Mucosa of gallbladder (tissue), 1 donor: Measurements from ENCODE around the gene CLMN. TPM values are rescaled to one million over a fixed set of nuclear protein-coding genes. Genes with fewer than 3 reads are reported as not detected.
A peak's percentile ranks its signal among the peaks of the same experiment; 100 is the strongest.

Experiments used
- DNase-seq: peaks from one replicate; pipeline ENCODE4 v3.0.0-alpha.2; 2020; ENCODE audit warnings: low spot score
- total RNA-seq: library from RNA; stranded (reverse); gene quantifications from one replicate; pipeline ENCODE4 v1.2.1, GENCODE V29; 2021
- donor health status: DM: no; HTN: no; CAD: no.

CLMN gene
- total RNA-seq, 1 donor from 2014 or later, result 63.5 TPM

DNA sequence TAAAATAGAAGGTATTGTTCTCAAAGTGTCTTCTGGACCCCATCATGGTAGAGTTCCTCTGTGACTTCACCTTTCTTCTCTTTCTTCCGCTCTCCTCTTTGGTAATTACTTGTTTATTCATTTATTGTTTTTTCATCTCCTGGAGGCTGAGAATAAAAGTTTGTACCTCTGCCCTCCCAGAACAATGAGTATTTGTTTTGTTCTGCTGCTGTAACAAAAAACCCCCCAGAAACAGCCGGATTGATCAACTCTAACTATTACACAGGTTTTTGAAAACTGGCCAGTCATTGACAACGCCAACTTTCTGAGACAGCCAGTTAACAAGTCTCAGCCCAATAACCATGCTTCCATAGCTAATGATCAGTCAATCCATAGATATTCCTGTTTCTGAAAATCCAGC is 154.2 kb downstream of the CLMN start:
- DNase-seq, result no peak

DNA sequence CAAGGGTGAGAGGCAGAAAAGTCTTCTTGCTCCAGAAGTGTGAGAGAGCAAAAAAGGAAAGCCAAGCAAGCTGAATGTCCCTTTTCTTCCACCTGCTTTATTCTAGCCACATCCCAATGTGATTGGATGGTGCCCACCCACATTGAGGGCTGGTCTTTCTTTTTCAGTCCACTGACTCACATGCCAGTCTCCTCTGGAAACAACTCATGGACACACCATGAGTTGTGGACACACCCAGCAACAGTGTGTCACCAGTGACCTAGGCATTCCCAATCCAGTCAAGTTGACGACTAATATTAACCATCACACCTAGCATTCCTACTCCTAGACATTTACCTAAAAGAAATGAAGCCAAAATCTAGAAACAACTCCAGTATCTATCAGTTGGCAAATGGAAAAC is 155.2 kb downstream of the CLMN start:
- no peak for DNase-seq

DNA sequence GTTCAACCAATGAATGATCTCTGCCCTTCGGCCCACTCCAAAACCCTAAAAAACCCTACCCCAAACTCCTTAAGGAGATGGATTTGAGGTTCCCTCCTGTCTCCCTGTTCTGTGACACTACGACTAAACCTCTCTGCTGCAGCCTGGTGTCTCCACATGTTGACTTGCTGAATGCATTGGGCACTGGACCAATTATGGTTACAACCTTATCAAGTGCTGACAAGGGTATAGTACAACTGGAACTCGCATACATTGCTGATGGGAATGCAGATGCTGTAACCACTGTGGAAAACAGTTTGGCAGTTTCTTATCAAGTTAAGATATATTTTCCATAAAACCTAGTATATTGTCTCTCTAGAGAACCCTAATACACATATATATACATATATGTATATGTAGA is 156.0 kb downstream of the CLMN start:
- no peak for DNase-seq

DNA sequence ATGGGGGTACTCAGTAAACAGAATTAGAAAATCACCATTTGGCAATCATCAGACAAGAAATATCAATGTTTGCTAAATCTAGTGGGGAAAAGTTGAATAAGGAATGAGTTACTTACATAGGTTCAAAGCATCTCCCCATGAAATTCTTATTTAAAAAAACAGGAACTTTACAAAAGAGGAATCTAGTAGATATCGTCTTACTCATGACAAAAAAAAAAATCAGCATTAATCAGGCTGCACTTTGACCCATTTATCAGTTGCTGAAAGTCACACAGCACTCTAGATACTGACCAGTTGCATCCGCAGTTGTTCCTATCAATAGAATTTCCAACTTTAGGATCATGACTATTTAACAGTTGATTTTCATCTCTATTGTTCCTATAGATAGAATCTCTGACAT is 156.6 kb downstream of the CLMN start:
- no peak for DNase-seq

DNA sequence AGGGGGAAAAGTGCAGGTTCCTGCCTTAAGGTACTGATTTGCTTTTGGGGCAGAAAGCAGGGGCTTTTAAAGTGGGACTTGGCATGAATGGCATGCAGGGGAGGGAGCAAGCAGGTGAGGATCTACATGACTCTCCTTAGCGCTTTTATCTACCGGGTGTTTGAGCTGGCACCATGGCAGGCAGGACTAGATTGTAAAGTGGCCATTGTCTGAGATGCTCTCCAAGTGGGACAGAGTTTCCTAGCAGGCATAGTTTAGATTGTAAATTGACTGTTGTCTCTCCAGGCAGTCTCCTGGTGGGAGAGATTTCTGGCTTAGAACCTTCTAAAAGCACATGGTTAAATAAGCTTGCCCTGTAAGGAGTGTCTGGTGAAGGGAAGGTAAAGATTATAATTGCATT is 157.1 kb downstream of the CLMN start:
- no peak for DNase-seq

DNA sequence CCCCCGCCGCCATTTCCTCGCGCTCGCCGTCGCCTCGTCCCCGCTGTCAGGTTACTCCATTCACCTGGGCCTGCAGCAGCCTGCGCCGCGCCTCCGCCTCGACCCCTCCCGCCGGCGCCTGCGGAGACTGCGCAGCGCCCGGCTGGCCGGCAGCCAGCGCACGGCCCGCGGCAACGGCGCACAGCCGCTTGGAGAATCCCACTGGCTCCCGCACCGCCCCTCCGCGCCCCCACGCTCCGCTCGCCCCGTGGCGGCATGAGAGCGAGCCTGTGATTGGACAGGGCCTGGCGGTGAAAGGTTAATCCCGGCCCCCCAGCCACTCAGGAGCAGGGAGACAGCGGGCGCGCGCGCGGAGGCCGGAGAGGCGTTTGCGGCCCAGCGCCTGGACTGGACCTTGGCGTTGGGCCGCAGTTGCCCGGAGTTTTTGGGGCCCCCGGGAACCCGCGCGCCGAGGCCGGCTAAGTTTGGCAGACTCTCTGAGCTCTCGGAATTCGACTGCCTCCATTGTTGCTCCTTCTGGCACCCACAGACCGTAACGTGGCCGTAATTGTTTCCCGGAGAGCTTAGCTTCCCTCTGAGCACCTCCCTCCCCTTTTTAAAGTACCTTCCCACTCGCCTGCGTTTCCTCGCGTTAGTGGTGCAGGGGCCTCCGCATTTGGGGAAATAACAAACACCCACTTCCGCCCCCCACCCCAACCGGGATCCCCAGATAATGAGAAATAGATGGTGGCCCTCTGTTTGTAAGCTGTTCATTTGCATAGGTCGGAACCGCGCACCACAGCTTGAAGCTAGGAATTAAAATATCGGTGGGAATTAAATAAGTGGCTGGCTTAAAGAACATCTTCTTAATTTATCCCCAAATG is 162.2 kb downstream of the CLMN start, which contains the start of gene DICER1:
Gene DICER1, minus strand, starts transcription at position 203 of the 863 bp plus-strand sequence. CDS start 24,071 bp downstream, outside the sequence.
- DNase-seq, result peak; percentile 98

DNA sequence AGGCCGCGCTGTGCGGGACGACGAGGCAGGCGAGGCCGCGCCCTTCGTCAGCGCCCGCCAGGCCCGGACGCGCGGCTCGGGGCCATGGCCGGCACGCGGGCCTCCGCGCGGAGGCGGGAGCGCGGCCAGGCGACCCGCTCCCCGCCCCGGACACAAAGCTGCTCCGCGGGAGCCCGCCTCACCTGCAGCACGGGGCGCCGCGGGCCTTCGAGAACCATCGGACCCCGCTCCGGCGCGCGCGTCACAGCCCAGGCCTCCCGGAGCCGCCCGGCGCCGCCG is 162.7 kb downstream of the CLMN start:
- no peak for DNase-seq

DNA sequence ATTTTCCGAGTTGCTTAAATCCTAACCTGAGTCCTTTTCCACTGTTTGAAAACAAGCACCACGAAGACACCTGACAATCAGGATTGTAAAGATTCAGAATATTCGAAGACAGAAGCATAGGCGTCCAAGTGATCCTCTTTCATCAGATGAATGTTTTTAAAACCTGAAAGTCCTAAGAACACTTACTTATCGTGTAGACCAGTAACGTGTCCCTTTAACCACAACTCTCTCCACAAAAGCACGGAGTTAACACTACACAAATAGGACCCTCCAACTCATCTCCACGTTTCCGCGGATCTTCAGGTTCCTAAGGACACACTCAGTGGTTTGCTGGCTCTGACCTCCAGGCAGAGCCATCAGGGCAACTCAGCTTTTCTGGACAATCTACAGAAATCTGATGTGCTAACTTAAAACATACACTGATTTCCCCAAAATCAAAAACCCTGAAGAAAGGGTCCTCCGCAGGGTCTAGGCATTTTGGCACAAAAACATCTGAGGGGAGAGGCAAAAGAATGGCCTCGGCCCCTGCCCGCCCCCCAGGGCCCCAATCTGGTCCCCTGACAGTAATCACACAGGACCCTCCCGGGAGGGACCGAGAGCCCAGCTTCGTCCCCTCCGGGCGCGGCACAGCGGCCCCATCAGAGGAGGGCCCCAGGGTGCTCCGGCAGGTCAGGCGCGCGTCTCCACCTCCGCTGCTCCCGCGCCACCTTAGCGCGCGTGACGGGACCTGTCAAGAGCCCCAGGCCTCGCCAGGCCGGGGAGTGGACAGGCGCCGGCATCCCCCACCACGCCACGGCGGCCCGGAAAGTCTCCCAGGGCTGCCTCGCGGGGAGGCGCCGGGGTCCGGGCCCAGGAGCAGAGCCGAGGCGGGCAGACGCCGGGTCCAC is 163.3 kb downstream of the CLMN start:
- DNase-seq, result peak; percentile 23

DNA sequence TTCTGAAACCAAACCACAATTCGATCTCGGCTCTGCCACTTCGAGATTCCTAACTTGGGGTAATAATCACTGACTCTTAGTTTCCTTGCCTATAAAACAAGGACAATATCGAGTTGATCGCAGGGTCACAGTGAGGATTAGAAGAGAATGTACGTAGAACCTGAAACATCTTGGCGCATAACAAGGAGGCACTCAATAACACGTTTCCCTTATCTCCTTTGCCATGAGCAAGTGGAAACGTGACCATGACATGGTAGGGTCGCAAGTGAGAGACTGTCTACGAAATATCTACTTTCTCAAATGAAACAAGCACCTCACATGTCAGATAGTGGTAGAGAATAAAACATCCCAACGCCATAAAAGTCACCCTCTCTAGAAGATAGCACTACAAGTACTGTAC is 164.7 kb downstream of the CLMN start:
- DNase-seq, result no peak

DNA sequence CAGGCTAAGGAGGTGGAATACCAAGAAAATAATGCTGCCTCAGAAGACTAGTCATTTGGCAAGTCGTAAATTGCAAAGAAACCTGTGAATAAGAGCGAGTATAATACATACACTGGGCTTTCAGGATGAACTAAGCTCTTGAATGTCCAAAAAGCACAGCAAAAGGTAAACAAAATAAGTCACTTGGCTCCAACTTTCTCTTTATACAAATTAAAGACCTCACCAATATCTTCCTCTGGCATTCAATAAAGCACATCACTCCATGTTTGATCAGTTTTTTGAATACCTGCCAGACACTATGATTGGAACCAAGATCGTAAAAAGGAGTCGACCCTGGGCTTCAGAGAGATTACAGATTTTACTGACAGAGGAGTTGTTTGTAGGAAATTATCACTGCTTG is 165.8 kb downstream of the CLMN start:
- DNase-seq, result no peak

DNA sequence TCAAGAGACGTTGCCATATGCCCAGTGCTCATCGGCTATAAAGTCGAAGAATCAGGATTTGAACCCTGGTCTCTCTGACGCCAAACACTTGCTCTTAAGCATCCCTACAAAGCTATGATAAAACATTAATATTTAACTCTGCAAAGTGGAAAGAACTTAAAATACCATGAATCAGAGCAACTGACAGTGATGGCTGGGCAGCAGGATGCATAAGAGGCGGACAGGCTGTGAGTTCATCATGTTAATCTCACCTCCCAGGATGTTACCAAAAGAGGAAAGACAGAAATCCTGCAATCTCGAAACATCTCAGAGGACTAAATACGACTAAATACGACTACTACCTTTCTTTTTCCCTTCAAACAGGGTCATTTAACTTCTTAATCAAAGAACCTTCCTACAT is 168.1 kb downstream of the CLMN start:
- no peak for DNase-seq

DNA sequence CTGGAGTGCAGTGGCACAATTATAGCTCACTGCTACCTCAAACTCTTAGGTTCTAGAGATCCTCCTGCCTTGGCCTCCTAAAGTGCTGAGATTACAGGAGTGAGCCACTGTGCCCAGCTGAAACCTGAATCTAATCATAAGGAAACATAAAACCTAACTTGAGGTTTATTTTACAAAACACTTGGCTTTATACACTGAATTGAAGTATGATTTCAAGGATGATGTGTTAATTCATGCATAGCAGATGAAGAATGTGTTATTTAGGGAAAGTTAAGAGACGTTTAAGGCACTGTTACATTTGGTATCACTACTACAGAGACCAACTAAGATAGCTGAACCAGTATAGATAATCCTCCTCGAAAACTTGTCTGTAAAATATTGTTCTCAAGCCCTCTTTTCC is 168.8 kb downstream of the CLMN start:
- DNase-seq, result no peak

DNA sequence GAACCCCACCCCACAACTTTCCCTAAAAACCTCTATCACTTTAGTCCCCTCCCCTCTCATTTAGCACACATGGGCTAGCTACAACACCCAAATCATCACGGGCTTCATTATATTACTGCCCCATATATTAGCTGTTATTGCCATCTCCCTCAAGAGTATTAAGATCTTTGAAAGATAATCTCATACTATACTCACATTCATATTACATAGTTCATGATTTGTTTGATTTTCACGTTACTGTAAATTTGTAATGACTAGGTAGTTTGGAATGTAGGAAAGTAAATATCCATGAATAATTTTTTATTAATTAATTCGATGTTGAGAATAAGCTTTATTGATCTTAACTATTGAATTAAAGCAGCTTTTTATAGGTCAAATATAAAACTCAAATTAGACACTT is 170.3 kb downstream of the CLMN start:
- DNase-seq, result no peak

DNA sequence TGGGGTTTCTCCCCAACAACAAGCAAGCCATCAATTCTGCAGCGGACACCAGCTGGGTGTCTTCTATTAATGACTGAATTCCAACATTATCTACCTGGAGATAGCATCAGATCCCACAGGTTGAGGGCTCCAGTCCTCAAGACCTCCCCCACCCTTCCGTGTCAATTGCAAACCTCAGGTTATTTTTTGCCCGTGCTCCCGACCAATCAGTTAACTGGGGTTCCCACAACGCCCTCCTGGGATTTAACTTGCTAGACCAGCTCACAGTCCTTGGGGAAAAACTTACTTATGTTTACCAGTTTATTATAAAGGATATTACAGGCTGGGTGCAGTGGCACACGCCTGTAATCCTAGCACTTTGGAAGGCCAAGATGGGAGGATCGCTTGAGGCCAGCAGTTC is 172.1 kb downstream of the CLMN start:
- no peak for DNase-seq

DNA sequence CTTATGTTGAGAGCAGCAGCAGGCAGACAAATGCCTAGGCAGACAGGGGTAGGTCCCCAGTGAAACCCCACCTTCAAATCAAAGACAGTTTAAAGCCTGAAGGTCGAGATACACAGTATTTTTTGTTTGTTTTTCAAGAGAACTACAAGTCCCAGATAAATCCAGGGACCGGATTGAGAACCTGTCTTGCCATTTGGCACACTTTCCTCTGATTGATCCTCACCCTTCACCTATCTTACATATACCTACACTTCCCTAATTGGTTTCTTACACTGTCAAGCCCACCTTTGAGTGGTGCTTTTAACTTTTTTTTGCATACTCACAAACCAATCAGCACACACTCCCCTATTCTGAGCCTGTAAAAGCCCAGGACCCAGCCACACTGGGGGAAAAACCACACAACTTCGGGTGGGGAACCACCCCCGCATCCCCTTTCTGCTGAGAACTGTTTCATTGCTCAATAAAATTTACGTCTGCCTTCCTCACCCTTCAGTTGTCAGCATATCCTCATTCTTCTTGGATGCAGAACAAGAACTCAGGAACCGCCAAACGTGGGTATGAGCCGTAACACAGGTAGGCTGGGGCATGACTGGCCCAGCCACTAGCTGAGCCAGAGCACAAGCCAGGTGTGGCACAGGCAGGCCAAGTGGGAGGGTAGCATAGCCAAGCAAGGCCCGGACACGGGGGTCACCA is 173.5 kb downstream of the CLMN start:
- DNase-seq, result peak; percentile 22

DNA sequence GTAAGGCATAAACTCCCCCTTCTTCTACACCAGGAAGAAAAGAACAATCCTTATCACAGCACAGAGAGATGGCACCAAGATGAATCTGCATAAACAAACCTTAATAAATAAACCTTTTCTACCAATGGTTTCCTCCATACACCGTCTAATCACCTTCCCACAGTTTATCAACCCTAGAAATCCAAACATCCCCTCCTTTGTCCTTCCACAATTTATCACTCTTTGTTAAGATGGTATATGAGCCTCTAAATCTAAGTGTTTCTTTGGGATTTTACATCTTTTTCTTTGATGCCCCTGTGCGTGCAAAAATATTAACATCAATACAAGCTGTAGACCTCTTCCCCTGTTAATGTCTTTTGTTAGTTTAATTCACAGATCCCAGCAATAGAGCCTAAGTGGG is 174.9 kb downstream of the CLMN start:
- no peak for DNase-seq

DNA sequence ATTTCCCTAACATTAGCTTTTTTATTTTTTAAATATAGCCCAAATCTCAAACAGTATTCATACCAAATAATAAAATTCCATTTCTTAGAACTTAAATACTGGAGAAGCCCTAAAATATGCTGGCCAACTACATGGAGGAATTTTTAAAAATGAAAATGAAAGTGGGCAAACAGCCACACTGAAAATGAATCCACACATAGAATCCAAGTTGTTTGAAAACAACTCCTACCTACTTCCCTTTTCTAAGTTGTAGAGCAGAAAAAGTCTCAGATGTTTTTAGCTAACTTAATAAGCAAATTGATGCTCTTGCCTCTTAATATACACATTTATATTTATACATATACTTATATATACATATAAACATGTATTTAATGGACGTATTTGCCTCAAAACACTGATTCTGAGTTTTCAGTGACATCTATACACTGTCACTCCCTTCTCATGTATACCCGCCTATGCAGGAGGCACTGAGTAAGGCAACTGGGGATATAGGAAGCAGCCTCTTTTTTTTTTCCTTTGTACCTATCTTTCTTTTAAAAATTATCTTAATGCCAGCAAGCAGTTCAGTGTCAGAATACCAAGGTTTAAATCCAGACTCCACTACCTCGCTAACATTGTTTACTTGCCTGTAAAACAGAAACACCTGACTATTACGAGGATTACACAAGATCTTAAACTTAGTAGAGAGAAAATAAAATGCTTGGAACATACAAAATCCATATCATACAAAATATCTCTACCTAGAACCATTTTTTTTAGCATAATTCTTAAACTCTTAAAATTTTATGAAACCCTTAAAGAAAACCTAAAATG is 175.7 kb downstream of the CLMN start:
- DNase-seq, result no peak

DNA sequence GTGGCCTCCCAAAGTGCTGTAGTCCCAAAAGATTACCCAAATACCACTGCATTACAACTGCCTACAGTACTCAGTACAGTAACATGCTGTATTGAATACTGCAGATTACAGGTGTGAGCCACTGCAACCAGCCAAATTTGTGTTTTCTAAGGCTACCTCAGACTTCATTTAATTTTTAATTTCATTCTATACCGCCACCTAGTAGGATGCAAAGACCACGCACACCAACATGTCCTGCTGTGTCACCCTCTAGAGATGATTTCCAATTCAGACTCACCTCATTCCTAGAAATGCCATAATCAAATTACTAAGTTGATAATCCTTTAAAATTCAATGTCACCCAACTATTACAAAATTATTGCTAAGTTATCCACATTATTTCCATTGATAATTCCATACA is 177.5 kb downstream of the CLMN start:
- DNase-seq, result no peak

DNA sequence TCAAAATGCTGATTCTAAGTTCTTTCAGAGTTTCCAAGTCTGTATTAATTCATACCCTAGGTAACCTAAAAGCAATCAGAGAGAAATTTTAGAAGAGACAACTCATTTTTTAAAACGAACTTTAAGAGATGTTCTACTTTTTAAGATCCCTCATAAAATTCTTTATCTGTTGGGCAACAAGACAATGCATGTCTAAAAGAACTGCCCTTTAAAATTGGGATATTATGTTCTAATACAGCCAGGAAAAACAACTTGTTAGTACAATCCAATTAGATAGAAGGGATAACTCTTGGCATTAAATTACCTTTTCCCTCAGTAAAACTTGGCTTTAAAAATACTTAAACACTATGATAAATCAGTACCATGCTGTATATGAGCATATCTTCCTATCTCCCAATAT is 178.0 kb downstream of the CLMN start:
- no peak for DNase-seq

DNA sequence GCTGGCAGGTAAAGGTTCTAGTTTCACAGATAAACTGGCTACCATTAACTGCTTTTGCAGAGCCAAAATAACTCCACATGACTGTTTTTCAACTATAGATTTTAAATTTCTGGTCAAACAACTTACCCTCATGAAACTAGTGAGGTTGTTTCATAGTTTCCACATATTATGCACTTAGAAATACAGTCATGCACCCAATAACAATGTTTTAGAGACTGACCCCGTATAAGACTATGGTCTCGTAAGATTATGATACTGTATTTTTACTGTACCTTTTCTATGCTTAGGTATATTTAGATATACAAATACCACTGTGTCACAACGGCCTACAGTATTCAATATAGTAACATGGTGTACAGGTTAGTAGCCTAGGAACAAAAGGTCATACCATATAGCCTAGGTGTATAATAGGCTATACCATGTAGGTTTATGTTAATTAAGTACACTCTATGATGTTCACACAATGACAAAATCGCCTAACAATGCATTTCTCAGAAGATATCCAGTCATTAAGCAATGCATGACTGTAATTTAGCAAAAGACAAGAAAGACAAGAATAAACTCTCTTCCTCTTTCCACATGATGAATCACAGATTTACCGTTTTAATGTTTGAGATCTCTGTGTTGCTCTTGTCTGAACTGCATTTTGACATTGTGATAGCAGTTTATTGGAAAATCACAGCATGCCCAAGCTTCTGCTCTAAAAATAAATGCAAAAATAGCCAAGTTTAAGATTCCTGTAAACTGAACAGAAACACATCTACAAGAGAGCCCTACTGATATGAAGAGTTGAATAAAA is 179.4 kb downstream of the CLMN start:
- no peak for DNase-seq

DNA sequence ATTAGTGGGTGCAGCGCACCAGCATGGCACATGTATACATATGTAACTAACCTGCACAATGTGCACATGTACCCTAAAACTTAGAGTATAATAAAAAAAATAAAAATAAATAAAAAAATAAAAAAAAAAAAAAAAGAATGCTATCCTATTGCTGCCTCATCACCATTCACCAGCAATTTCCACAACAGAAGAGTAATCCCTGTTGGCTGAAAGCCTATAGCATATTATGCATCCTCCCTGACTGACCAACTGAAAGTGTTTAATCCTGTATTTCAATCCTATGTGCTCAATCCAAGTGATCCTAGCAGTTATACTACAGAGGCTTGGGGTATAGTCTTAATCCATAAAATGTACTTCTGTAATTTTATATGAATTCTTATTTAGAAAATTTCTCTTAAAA is 180.8 kb downstream of the CLMN start:
- no peak for DNase-seq
